ENCODE results near the gene SHROOM3.

The SHROOM3 gene

GRCh38 chr4:76569706-76570105, 134.7 kb downstream of the SHROOM3 start:
- DNase-seq (ENCODE audit: low read depth): no peak

DNA sequence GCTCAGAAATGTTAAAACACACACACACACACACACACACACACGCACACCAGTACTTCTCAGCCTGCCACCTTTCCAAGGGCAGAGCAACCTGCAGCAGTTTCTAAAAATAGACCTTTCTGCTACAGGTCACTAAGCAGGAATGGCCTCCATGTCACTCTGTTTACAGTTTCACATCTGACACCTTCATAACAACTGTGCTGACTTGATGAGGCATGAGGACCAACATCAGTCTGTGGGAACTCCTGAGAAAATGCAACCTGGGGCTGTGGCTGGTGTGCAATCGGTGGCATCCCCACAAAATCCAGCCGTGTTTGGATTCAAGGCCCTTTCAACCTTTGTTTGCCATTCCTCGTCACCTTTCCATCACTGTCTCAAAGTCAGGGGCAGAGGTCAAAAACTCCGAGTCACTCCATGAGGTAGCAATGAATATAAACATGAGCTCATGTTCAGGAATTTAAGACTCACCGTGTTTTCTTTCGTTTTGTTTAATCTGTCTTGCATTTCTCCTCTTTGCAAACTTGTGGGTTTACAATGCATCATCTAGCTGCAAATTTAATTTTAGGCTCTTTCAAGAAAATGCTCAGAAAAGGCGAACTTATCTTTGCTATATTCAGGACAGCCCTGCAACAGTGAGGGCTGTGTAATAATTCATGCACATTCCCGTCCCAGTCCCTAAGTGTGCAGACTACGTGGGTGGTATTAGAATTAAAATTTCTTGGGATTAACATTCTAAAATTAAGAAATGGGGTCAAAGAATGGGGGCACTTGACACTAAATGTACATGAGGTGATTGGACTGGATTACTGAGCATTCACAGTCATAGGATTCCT, 135.3 kb downstream of the SHROOM3 start:
- no peak for DNase-seq (ENCODE audit: low read depth)

- DNase-seq (ENCODE audit: low read depth): no peak
Measured at GRCh38 chr4:76571274-76571673, 136.2 kb downstream of the SHROOM3 start.

- no peak for DNase-seq (ENCODE audit: low read depth)
Measured at GRCh38 chr4:76572224-76572623, 137.2 kb downstream of the SHROOM3 start.

- DNase-seq (ENCODE audit: low read depth): no peak
Measured at GRCh38 chr4:76576824-76577223, 141.8 kb downstream of the SHROOM3 start.

DNA sequence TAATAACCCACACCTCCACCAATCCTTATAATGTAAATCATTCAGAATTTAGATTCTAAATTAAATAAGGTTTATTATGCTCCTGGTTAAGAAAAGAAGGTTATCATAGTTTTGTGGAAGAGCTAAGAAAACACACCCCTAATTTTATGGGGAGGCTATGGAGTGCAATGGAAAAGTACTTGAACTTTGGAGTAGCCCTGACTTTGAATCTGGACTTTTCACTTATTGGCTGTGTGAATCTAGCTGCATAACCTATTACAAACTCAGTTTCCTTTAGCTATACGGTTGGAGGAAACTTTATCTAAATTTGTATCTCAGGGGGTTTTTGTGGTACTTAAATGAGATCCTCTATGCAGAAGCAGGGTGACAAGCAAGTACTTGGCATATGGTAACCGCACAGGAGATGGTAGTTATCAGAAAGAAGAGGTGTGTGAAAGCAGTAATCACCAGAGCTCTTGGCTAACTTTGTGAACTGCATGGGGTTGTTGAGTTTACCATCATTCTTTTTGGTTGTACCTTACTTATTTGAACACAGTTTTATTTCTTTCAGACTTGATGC, 143.1 kb downstream of the SHROOM3 start:
- no peak for DNase-seq (ENCODE audit: low read depth)

DNA sequence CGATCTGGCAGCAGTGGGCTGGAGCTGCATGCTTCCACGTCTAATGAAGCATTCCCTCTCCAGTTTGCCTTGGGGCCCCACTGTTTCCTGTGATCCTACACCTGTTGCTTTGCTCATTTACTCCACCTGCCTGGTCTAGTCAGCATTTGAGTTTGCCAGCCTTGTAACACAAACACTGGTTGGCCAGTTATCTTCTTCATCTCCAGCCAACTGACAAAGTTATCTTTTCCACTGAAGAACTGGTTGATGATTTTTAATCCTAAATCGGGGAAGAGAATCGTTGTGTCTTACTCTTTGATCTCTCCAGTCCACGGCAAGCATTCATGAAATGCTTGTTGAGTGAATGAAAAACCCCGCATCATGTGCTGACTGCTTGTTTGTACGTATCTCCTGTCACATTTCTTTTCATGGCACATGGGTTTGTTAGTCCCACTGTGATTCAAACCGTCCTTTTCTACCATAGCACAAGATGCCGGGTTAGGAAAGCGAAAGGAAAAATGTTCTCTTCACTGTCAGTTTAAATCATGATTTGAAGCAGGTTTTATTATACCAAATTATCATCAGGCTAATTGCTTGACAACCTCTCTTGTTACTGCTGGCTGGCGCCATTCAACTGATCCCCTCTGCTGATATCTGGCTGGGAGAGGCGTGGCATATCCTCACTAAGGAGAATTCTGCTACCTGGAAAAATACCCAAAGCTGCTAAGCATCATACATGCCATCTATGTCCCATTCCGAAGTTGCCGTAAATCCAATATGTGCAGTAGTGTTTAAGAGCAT, 144.8 kb downstream of the SHROOM3 start:
- DNase-seq (ENCODE audit: low read depth): no peak

- DNase-seq (ENCODE audit: low read depth): no peak
Measured at GRCh38 chr4:76581077-76581962, 146.3 kb downstream of the SHROOM3 start.

DNA sequence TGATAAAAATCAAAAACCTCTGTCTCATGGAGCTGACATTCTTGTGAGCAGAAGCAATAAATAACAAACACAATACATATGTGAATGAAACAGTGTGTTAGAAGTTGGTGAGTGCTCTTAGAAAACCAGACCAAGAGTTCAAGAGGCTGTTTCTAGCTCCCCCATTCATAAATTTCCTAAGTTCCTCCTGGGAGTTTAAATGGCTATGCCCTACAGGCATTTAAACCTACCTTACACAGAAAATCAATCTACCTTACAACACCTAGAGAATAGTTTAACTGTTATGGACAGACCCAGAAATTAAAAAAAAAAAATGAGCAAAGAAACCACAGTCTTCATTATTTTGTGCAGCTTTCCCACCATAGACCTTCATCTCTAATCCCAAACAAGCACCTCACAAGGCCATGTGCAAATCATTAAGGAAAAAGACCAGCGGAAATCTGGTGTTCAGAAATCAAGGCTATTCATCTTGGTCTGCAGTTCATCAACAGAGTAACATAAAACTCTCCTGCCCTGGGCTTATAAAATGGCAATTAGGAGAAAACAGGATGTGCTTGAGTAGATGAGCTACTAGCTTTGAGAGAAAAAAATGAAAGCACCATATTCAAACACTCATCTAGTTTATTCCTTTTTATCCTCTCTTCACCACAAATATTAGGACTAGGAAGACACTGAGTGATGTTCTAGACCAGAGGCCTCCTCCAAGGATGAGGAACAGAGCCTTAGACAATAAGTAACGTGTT, 147.2 kb downstream of the SHROOM3 start:
- no peak for DNase-seq (ENCODE audit: low read depth)

DNA sequence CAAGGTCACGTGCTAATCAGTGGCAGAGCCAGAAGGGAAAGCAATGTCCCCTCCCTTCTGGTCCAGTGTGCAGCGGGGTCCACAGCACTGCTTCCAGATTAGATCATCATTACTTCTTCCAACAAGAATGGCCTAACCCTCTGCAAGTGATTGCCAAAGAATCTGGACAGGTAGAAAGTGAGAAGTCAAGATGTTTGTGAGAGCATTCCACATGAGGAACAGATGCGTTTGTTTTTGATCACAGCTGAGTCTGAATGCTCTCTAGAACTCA, 147.7 kb downstream of the SHROOM3 start:
- DNase-seq (ENCODE audit: low read depth): no peak

GRCh38 chr4:76584241-76585152, 149.5 kb downstream of the SHROOM3 start:
- DNase-seq (ENCODE audit: low read depth): no peak

DNA sequence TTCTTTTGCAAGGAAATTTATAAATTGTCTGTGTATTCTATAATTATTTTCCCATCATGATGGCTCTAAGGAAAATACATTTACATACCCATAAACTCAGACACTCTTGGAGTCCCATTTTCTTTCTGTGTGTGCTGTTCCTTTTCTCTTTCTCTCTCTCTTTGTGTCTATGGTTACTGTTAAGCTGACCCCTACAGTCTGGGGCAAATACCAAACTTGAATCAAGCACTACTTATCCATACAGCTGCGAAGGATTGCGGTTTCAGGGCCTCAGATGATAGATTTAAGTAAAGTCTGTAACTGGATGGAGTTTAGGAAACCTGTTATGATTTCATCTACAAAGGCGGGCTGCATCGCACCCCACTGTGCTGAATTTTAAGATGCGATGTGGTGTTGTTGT, 150.2 kb downstream of the SHROOM3 start:
- DNase-seq (ENCODE audit: low read depth): no peak

GRCh38 chr4:76585897-76586360, 150.9 kb downstream of the SHROOM3 start:
- DNase-seq (ENCODE audit: low read depth): no peak

DNA sequence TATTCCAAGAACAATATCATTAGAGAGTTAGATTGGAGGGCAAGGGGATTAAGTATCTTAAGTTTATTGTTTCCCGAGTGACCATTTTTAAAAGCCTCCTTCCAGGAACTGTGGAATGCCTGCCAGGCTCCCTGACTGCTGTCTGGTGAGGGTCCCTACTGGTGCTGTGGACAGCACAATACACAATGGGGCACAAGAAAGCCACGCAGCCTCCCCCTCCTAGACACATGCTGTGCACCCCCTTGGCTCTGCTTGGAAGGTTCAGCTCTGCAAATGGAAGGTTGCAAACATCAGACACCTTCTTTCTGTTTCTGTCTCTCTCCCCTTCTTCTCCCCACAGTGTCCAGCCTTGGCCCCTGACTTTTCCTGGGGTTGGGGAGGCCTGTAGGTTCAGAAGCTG, 153.2 kb downstream of the SHROOM3 start:
- no peak for DNase-seq (ENCODE audit: low read depth)

GRCh38 chr4:76589402-76589801, 154.4 kb downstream of the SHROOM3 start:
- DNase-seq (ENCODE audit: low read depth): no peak

- DNase-seq (ENCODE audit: low read depth): no peak
Measured at GRCh38 chr4:76589872-76590797, 155.1 kb downstream of the SHROOM3 start.

GRCh38 chr4:76590798-76591281, 155.8 kb downstream of the SHROOM3 start:
- no peak for DNase-seq (ENCODE audit: low read depth)

DNA sequence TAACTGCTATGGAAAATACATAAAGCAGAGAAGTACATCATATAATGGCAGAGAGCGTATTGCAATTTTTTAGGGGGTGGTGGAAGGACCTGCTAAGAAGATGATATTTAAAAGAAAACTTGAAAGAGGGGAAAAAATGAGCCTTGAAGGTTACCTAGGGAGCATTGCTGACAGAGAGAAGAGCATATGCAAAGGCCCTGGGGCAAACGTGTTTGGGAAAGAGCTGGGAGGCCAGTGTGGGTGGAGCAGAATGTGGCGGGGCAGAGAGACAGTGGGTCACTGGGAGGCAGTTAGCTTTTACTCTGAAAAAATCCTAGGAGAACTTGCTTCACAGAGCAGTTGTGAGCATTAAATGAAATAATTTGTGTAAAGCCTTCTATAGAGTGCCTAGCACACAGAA, 157.0 kb downstream of the SHROOM3 start:
- DNase-seq (ENCODE audit: low read depth): no peak

DNA sequence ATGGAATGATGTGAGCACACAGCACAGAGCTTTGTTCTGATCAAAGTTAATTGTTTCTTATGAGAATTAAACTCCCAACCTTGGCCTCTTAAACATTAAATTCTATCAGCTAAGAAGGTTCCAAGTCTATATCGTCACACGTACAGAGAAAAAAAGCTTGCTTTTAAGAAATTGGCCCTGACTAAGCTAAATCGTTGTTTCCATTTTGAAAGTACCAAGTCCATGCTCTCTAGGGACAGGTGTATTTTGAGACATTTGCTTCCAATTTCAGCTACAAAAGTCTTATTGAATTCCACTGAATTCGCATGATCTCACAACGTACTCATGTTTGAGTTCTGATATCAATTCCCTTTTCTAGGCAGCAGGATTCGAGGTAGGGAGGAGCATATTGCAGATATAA, 157.4 kb downstream of the SHROOM3 start:
- DNase-seq (ENCODE audit: low read depth): no peak

All from stimulated activated CD8-positive, alpha-beta memory T cell treated with anti-CD3 and anti-CD28 coated beads, Interleukin-4, amount 100 ng/mL, for 24 hours (primary cell).